ENCODE results near the gene EXOSC7. TPM values are rescaled to one million over a fixed set of nuclear protein-coding genes. Genes with fewer than 3 reads are reported as not detected.

Gene EXOSC7
- total RNA-seq, 1 experiment from 2014 or later, result 88.7 TPM

- H3K9me3 ChIP-seq (ENCODE audit: control insufficient read depth, low read depth, low read length), result no peaks in the 10 kb centered on the region
- no peak overlapping the region for H3K27ac ChIP-seq (ENCODE audit: insufficient read length, low read depth, low read length)
- no peak overlapping the region for H2BK15ac ChIP-seq (ENCODE audit: low read depth, low read length)
- no peak overlapping the region for H3K18ac ChIP-seq (ENCODE audit: insufficient read length, low read depth, low read length)
- H2BK5ac ChIP-seq (ENCODE audit: insufficient read length, low read length), result no peak overlapping the region
- H2AFZ ChIP-seq (ENCODE audit: low read length), result no peak overlapping the region
- no peak overlapping the region for H3K9ac ChIP-seq (ENCODE audit: extremely low read depth, insufficient read length, low read length)
- H3K36me3 Mint-ChIP-seq (ENCODE audit: insufficient read depth in 1 of 3, low read depth in 3 of 3), result peaks cover 40 to 81% (median 78%) of the 10 kb centered on the region in 3 experiments
- no peak overlapping the region for H3K56ac ChIP-seq (ENCODE audit: insufficient read length, low read depth, low read length)
- H4K8ac ChIP-seq (replicated peaks; ENCODE audit: insufficient read length, low read depth, low read length), result no peak overlapping the region
- no peak overlapping the region for H4K5ac ChIP-seq (ENCODE audit: insufficient read length, low read depth, low read length)
- H3K9me3 Mint-ChIP-seq, result no peaks in the 10 kb centered on the region
- H3K4me2 ChIP-seq (ENCODE audit: insufficient read depth, insufficient read length, low read length), result no peak overlapping the region
- H3K79me2 ChIP-seq (ENCODE audit: insufficient read depth, low read length), result no peaks in the 10 kb centered on the region
- H3K27me3 ChIP-seq (ENCODE audit: insufficient read depth, low read length), result no peaks in the 10 kb centered on the region
- H3K27ac Mint-ChIP-seq, result peak overlapping the region in 2 of 3 experiments; percentile 61 to 64; a peak in 2 of 7 replicates
- no peaks in the 10 kb centered on the region for H3K27me3 Mint-ChIP-seq (ENCODE audit: low read depth)
- H3K23ac ChIP-seq (ENCODE audit: insufficient read length, low read depth, low read length), result no peak overlapping the region
- no peaks in the 10 kb centered on the region for H4K20me1 ChIP-seq (ENCODE audit: control insufficient read depth, insufficient read depth, insufficient read length)
- H3K14ac ChIP-seq (ENCODE audit: insufficient read depth, low read length), result no peak overlapping the region
- no peaks in the 10 kb centered on the region for H3K23me2 ChIP-seq (ENCODE audit: insufficient read length, low read depth, low read length, poor library complexity, severe bottlenecking)
- no CpG with 5 or more reads among the region's 8 CpGs for WGBS (ENCODE audit: extremely low coverage, insufficient read length, low lambda C conversion rate)
- no peak overlapping the region for H3K4ac ChIP-seq (ENCODE audit: low read depth, low read length)
- no peak overlapping the region for H2AK5ac ChIP-seq (ENCODE audit: insufficient read length, low read length)
- H3K4me3 Mint-ChIP-seq, result no peak overlapping the region
- H3K79me1 ChIP-seq (ENCODE audit: insufficient read depth, low read depth, low read length, poor library complexity, severe bottlenecking), result no peaks in the 10 kb centered on the region
- H2BK20ac ChIP-seq (ENCODE audit: low read depth, low read length, poor library complexity, severe bottlenecking), result no peak overlapping the region
- H3K4me1 ChIP-seq (ENCODE audit: insufficient read depth, low read length), result peaks cover 9% of the 10 kb centered on the region
- no peak for DNase-seq
- H3K4me1 Mint-ChIP-seq, result peaks cover 21 to 24% of the 10 kb centered on the region in 2 experiments
- TF ChIP-seq, protein P1, sequence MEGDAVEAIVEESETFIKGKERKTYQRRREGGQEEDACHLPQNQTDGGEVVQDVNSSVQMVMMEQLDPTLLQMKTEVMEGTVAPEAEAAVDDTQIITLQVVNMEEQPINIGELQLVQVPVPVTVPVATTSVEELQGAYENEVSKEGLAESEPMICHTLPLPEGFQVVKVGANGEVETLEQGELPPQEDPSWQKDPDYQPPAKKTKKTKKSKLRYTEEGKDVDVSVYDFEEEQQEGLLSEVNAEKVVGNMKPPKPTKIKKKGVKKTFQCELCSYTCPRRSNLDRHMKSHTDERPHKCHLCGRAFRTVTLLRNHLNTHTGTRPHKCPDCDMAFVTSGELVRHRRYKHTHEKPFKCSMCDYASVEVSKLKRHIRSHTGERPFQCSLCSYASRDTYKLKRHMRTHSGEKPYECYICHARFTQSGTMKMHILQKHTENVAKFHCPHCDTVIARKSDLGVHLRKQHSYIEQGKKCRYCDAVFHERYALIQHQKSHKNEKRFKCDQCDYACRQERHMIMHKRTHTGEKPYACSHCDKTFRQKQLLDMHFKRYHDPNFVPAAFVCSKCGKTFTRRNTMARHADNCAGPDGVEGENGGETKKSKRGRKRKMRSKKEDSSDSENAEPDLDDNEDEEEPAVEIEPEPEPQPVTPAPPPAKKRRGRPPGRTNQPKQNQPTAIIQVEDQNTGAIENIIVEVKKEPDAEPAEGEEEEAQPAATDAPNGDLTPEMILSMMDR (conservative IDR thresholded peaks at IDR 0.05), result no peak
- no peak overlapping the region for H2BK12ac ChIP-seq (ENCODE audit: insufficient read length, low read depth, low read length)
- H2BK120ac ChIP-seq (ENCODE audit: low read depth, low read length, poor library complexity, severe bottlenecking), result no peak overlapping the region
- no peak overlapping the region for H4K91ac ChIP-seq (ENCODE audit: insufficient read length, low read depth, low read length)
- H3T11ph ChIP-seq (ENCODE audit: low read length), result no peak overlapping the region
Observed at GRCh38 chr3:44995142-44995770, 19.2 kb downstream of the EXOSC7 start.
